Neural progenitor cell (in vitro differentiated cells): ENCODE measurements around the gene AP3B2. TPM values are rescaled to one million over a fixed set of nuclear protein-coding genes. Genes with fewer than 3 reads are reported as not detected.

ENCODE experiments used
- DNase-seq: peaks from one replicate; pipeline ENCODE4 v3.0.0-alpha.2; 2016; ENCODE audit warnings: low spot score
- H2AFZ ChIP-seq: fragments of 200-600 bp; sonication (generic); replicated peaks from 2 replicates; pipeline ENCODE4 v1.6.1; 2016; ENCODE audit warnings: antibody characterized with exemption
- H3F3A ChIP-seq: fragments of 200-600 bp; sonication (generic); 2 replicates; pipeline ENCODE4 v1.6.1; 2016; ENCODE audit warnings: antibody characterized with exemption, low read depth
- H3K27ac ChIP-seq: fragments of 200-600 bp; sonication (generic); 2 replicates; pipeline ENCODE4 v1.5.1; 2016; ENCODE audit warnings: mild to moderate bottlenecking
- H3K27me3 ChIP-seq: fragments of 200-600 bp; sonication (generic); 2 replicates; pipeline ENCODE4 v1.6.1; 2016; ENCODE audit warnings: mild to moderate bottlenecking, moderate library complexity
- H3K36me3 ChIP-seq: fragments of 200-600 bp; sonication (generic); 2 replicates; pipeline ENCODE4 v1.5.1; 2016
- H3K4me1 ChIP-seq: fragments of 200-600 bp; sonication (generic); 2 replicates; pipeline ENCODE4 v1.6.1; 2016; ENCODE audit warnings: mixed run types
- H3K4me2 ChIP-seq: fragments of 200-600 bp; sonication (generic); 2 replicates; pipeline ENCODE4 v1.6.1; 2016
- H3K4me3 ChIP-seq: fragments of 200-600 bp; sonication (generic); 2 replicates; pipeline ENCODE4 v1.5.1; 2016
- H3K79me2 ChIP-seq: fragments of 200-600 bp; sonication (generic); 2 replicates; pipeline ENCODE4 v1.6.1; 2016; ENCODE audit warnings: low read depth
- H3K9ac ChIP-seq: fragments of 200-600 bp; sonication (generic); 2 replicates; pipeline ENCODE4 v1.6.1; 2016
- H3K9me3 ChIP-seq: fragments of 200-600 bp; sonication (generic); 2 replicates; pipeline ENCODE4 v1.5.1; 2016; ENCODE audit warnings: low read depth
- H4K20me1 ChIP-seq: fragments of 200-600 bp; sonication (generic); 2 replicates; pipeline ENCODE4 v1.6.1; 2016; ENCODE audit warnings: low read depth
- H3K27ac Mint-ChIP-seq: 3 replicates; pipeline ENCODE4 v1.8.0; 2021; ENCODE audit warnings: mixed read lengths
- H3K27me3 Mint-ChIP-seq: 2 replicates; pipeline ENCODE4 v1.8.0; 2022; ENCODE audit warnings: low read depth, mild to moderate bottlenecking, inconsistent platforms, moderate library complexity, mixed read lengths; ENCODE audit not compliant: insufficient read depth
- H3K36me3 Mint-ChIP-seq: 3 replicates; pipeline ENCODE4 v1.8.0; 2021; ENCODE audit warnings: mixed read lengths
- H3K4me1 Mint-ChIP-seq: 3 replicates; pipeline ENCODE4 v1.8.0; 2021; ENCODE audit warnings: mixed read lengths
- H3K4me3 Mint-ChIP-seq: 3 replicates; pipeline ENCODE4 v1.8.0; 2021; ENCODE audit warnings: mild to moderate bottlenecking, moderate library complexity, mixed read lengths
- H3K9me3 Mint-ChIP-seq: 3 replicates; pipeline ENCODE4 v1.8.0; 2020; ENCODE audit warnings: mixed read lengths
- EZH2 ChIP-seq: fragments of 200-600 bp; sonication (generic); IDR thresholded peaks from 2 replicates; pipeline ENCODE4 v1.6.1; 2017; ENCODE audit warnings: antibody characterized with exemption, mild to moderate bottlenecking, moderate library complexity
- EZH2phosphoT487 ChIP-seq: fragments of 200-600 bp; sonication (generic); IDR thresholded peaks from 2 replicates; pipeline ENCODE4 v1.6.1; 2017; ENCODE audit warnings: antibody characterized with exemption
- total RNA-seq: library from RNA; depleted of rRNA; stranded (reverse); fragments of >200 nt; gene quantifications from 2 replicates; pipeline ENCODE4 v1.2.3, GENCODE V29; 2015; ENCODE audit warnings: low replicate concordance
- TF ChIP-seq, protein P1 (sequence below): fragments of 200-600 bp; sonication (generic); IDR thresholded peaks from 2 replicates; pipeline ENCODE4 v1.5.1; 2017; ENCODE audit warnings: antibody characterized with exemption, mild to moderate bottlenecking

The AP3B2 gene
- total RNA-seq: 0.97 and 1.7 TPM in 2 replicates

DNA sequence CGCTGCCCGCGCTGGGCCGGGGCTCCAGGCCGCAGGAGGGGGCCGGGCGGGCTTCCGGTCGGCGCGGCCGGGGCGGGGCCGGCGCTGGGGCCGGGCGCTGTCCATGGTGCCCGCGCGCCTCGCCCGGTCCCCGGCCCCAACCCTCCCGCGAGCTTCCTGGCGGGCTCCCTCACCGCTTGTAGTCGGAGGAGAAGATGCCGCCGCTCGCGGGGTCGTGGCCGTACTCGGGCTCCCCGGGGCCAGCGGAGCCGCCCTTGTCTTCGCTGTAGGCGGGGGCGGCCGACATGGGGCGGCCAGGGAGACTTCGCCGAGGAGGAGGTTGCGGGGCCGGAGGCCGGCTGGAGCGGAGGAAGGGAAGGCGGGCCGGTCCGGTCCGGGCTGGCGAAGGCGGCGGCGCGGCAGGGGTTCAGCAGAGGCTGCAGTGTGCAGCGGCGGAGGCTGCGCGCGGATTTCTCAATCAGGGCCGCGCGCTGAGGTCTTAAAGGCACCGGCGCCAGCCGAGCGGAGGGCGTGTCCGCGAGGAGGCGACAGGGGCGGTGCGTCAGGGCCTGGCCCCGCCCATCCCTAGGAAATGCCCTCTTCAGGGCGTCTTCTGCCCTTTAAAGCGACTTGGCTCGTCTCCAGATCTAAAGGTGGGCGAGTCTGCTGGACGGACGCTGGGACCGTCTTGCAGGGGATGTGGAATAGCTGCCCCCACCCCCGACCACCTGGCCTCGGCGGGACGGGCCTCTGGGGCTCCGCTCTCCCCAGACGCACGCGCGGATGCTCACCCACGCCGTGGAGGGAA is at the start of gene AP3B2:
Gene AP3B2 (minus strand): TSS at position 455 of the 787 bp plus-strand sequence. CDS start 169 bp downstream, at position 286.
- H3K4me3 Mint-ChIP-seq: peak within 1 kb of the TSS; percentile 82
- Histone ChIP-seq H3F3A (peaks cover 9% of the 10 kb centered on the region), H2AFZ (peak within 1 kb of the TSS; percentile 99), H4K20me1 (peaks cover 6% of the 10 kb centered on the region), H3K27me3 (peaks cover 33% of the 10 kb centered on the region), H3K4me1 (peaks cover 6% of the 10 kb centered on the region), H3K9ac (no peak within 1 kb of the TSS), H3K79me2 (no peaks in the 10 kb centered on the region), H3K4me2 (peak within 1 kb of the TSS; percentile 100), H3K27ac (no peak within 1 kb of the TSS), H3K9me3 (no peaks in the 10 kb centered on the region), H3K36me3 (no peaks in the 10 kb centered on the region), H3K4me3 (peak within 1 kb of the TSS; percentile 98)
- H3K27me3 Mint-ChIP-seq: peaks cover 5% of the 10 kb centered on the region
- peaks cover 4% of the 10 kb centered on the region for H3K4me1 Mint-ChIP-seq
- no peaks in the 10 kb centered on the region for H3K9me3 Mint-ChIP-seq
- no peaks in the 10 kb centered on the region for H3K36me3 Mint-ChIP-seq
- TF ChIP-seq EZH2phosphoT487 (no peak), EZH2 (peak; percentile 55)
- peak; percentile 94 for DNase-seq
- H3K27ac Mint-ChIP-seq: no peak within 1 kb of the TSS

DNA sequence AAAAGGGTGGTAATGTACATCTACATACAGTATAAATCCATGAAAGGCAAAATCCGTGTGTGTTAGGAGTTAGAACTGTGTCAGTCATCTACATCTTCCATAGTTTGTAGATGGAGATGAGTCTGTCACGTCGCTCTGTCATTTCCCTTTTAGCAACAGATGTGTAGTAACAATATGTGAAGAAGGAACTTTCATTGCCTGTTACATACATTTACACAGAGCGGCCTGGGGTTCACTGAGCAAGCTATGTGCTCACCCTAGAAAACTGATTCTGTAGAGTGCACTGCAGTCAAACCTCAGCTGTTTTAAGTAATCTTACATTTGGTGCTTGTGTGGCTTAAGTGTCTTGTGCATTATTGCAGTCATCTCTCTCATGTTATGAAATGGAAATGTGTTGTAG is 41.6 kb upstream of the AP3B2 start:
- Histone ChIP-seq H3K9ac (peak overlapping the region; percentile 83), H3K27me3 (no peaks in the 10 kb centered on the region), H3F3A (peaks cover 13% of the 10 kb centered on the region), H3K36me3 (peaks cover 7% of the 10 kb centered on the region), H2AFZ (no peak overlapping the region), H3K79me2 (peaks cover 43% of the 10 kb centered on the region), H3K9me3 (no peaks in the 10 kb centered on the region), H3K4me2 (peak overlapping the region; percentile 88), H4K20me1 (peaks cover 3% of the 10 kb centered on the region), H3K4me1 (no peaks in the 10 kb centered on the region), H3K4me3 (peak overlapping the region; percentile 85), H3K27ac (no peak overlapping the region)
- H3K4me3 Mint-ChIP-seq: peak overlapping the region; percentile 99
- H3K36me3 Mint-ChIP-seq: peaks cover 15% of the 10 kb centered on the region
- TF ChIP-seq EZH2phosphoT487: no peak
- no peak for TF ChIP-seq EZH2
- TF ChIP-seq, protein P1, sequence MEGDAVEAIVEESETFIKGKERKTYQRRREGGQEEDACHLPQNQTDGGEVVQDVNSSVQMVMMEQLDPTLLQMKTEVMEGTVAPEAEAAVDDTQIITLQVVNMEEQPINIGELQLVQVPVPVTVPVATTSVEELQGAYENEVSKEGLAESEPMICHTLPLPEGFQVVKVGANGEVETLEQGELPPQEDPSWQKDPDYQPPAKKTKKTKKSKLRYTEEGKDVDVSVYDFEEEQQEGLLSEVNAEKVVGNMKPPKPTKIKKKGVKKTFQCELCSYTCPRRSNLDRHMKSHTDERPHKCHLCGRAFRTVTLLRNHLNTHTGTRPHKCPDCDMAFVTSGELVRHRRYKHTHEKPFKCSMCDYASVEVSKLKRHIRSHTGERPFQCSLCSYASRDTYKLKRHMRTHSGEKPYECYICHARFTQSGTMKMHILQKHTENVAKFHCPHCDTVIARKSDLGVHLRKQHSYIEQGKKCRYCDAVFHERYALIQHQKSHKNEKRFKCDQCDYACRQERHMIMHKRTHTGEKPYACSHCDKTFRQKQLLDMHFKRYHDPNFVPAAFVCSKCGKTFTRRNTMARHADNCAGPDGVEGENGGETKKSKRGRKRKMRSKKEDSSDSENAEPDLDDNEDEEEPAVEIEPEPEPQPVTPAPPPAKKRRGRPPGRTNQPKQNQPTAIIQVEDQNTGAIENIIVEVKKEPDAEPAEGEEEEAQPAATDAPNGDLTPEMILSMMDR: no peak
- no peak for DNase-seq
- H3K4me1 Mint-ChIP-seq: peaks cover 14% of the 10 kb centered on the region
- H3K27ac Mint-ChIP-seq: no peak overlapping the region
- H3K27me3 Mint-ChIP-seq: no peaks in the 10 kb centered on the region
- H3K9me3 Mint-ChIP-seq: no peaks in the 10 kb centered on the region

- TF ChIP-seq, protein P1: no peak
- no peak for TF ChIP-seq EZH2phosphoT487
- TF ChIP-seq EZH2: no peak
- Histone ChIP-seq H3K4me3 (peak overlapping the region; percentile 85), H4K20me1 (peaks cover 3% of the 10 kb centered on the region), H2AFZ (peak overlapping the region; percentile 91), H3F3A (peaks cover 13% of the 10 kb centered on the region), H3K9ac (peak overlapping the region; percentile 83), H3K4me2 (peak overlapping the region; percentile 88), H3K9me3 (no peaks in the 10 kb centered on the region), H3K36me3 (peaks cover 7% of the 10 kb centered on the region), H3K27ac (no peak overlapping the region), H3K27me3 (no peaks in the 10 kb centered on the region), H3K79me2 (peaks cover 40% of the 10 kb centered on the region), H3K4me1 (no peaks in the 10 kb centered on the region)
- H3K27ac Mint-ChIP-seq: no peak overlapping the region
- peaks cover 2% of the 10 kb centered on the region for H3K27me3 Mint-ChIP-seq
- peak overlapping the region; percentile 99 for H3K4me3 Mint-ChIP-seq
- DNase-seq: no peak
- peaks cover 10% of the 10 kb centered on the region for H3K36me3 Mint-ChIP-seq
- H3K4me1 Mint-ChIP-seq: peaks cover 14% of the 10 kb centered on the region
- H3K9me3 Mint-ChIP-seq: no peaks in the 10 kb centered on the region
Measured at GRCh38 chr15:82750831-82751180, 41.1 kb upstream of the AP3B2 start.
